OCI-M2 (cell line): ENCODE measurements around the gene WSCD2.

Source experiments
- DNase-seq: peaks from one replicate; lab custom pipeline; 2025; ENCODE audit not compliant: unreplicated experiment; lab: John Stamatoyannopoulos, UW

Gene WSCD2

GRCh38 chr12:108260039-108260438 lies 131.0 kb downstream of the WSCD2 start:
- DNase-seq: no peak

GRCh38 chr12:108260969-108261368 lies 131.9 kb downstream of the WSCD2 start:
- no peak for DNase-seq

GRCh38 chr12:108265505-108265904 lies 136.4 kb downstream of the WSCD2 start:
- DNase-seq: no peak

GRCh38 chr12:108266131-108266530 lies 137.0 kb downstream of the WSCD2 start:
- DNase-seq: no peak

GRCh38 chr12:108267450-108267849 lies 138.4 kb downstream of the WSCD2 start:
- no peak for DNase-seq

GRCh38 chr12:108268397-108268796 lies 139.3 kb downstream of the WSCD2 start:
- no peak for DNase-seq

GRCh38 chr12:108269224-108269623 lies 140.1 kb downstream of the WSCD2 start:
- no peak for DNase-seq

GRCh38 chr12:108270035-108270848 lies 141.2 kb downstream of the WSCD2 start:
- no peak for DNase-seq

- no peak for DNase-seq
Measured at GRCh38 chr12:108270849-108271143, 141.7 kb downstream of the WSCD2 start.

GRCh38 chr12:108271951-108272872 lies 143.1 kb downstream of the WSCD2 start:
- no peak for DNase-seq

GRCh38 chr12:108273217-108273616 lies 144.1 kb downstream of the WSCD2 start:
- DNase-seq: no peak

GRCh38 chr12:108277613-108278012 lies 148.5 kb downstream of the WSCD2 start:
- no peak for DNase-seq

GRCh38 chr12:108282160-108282559 lies 153.1 kb downstream of the WSCD2 start:
- DNase-seq: no peak

GRCh38 chr12:108282676-108283075 lies 153.6 kb downstream of the WSCD2 start:
- no peak for DNase-seq

GRCh38 chr12:108284163-108284562 lies 155.1 kb downstream of the WSCD2 start:
- DNase-seq: no peak

GRCh38 chr12:108285016-108285415 lies 155.9 kb downstream of the WSCD2 start:
- no peak for DNase-seq

GRCh38 chr12:108287227-108287626 lies 158.1 kb downstream of the WSCD2 start:
- DNase-seq: no peak

- DNase-seq: no peak
Measured at GRCh38 chr12:108289350-108290161, 160.5 kb downstream of the WSCD2 start.

- no peak for DNase-seq
Measured at GRCh38 chr12:108295641-108296040, 166.6 kb downstream of the WSCD2 start.

GRCh38 chr12:108296945-108297344 lies 167.9 kb downstream of the WSCD2 start:
- no peak for DNase-seq

GRCh38 chr12:108297424-108297823 lies 168.3 kb downstream of the WSCD2 start:
- no peak for DNase-seq
